ENCODE data around the gene GFOD1.

GFOD1 gene, protein sequence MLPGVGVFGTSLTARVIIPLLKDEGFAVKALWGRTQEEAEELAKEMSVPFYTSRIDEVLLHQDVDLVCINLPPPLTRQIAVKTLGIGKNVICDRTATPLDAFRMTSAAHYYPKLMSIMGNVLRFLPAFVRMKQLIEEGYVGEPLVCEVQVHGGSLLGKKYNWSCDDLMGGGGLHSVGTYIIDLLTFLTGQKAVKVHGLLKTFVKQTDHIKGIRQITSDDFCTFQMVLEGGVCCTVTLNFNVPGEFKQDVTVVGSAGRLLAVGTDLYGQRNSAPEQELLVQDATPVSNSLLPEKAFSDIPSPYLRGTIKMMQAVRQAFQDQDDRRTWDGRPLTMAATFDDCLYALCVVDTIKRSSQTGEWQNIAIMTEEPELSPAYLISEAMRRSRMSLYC

DNA sequence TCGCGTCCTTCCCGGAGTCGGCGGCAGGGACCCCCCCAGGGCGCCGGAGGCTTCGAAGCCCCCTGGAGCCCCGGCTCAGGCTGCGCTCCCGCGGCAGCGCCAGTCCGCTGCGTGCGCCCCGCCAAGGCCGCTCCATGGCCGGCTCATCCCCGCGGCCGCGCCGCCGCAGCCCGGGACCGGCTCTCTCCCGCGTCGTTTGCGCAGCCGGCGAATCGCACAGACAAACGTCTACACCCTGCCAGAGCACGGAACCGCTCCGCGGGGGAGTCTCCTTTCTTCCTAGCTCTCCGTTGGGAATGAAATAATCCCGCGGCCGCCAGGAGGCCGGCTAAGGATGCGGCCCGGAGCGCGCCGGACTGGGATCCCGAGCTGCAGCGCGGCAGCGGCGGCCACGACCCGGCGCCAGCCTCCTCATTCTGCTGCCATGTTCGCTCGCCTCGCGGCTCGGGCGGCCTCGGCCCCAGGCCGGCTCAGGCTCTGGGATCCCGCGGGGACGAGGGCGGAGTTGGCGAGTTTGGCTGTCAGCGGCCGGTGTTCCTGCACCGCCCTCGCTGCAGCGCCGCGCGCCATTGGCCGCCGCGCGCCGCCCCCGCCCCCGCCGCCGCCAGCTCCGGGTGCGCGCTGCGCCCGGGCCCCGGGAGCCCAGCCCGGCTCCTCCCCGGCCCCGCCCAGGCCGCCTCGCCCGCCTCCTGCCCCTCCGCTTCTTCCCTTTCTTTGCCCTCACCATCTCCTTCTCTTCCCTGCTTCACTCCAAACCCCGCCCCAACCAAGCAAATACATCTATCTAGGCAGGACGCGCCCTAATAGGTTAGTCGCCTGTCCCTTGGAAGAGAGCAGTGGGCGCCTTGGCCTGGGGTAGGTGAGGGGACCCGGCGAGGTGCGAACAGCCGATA, at the start of gene GFOD1:
Gene GFOD1 (minus strand): TSS at position 479 of the 893 bp plus-strand sequence. CDS start 710 bp downstream, outside the sequence.
- peak; percentile 69 for DNase-seq

DNA sequence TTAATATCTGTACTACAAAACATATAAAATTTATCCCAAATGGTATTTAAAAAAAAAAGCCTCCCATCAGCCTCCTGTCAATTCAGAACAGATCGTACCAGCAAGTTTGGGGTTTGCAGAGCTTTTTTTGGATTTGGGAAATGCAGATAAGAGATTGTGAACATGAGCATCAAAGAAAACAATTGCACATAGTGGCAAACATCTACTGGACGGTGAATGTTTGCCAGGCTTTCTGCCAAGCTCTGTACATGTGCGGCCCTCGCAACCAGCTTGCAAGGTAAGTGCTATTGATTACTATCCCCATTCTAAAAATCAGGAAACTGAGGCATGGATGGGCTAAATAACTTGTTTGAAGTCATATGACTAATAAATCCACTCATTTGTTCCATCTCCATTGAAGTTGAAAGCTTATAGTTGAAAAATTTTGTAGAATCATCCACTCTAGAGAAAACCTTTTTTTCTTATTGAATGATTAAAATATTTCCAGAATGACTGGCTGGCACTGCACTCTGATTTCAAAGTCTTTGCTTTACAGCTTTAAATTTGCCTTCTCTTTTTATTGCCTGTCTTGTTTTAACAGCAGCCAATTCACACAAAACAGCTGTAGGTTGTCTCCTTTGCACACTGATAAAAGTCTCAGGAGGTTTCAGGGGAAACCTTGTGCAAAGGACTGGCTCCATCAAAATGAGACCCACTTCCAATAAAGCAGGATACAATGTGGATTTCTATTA, 49.6 kb upstream of the GFOD1 start:
- no peak for DNase-seq

DNA sequence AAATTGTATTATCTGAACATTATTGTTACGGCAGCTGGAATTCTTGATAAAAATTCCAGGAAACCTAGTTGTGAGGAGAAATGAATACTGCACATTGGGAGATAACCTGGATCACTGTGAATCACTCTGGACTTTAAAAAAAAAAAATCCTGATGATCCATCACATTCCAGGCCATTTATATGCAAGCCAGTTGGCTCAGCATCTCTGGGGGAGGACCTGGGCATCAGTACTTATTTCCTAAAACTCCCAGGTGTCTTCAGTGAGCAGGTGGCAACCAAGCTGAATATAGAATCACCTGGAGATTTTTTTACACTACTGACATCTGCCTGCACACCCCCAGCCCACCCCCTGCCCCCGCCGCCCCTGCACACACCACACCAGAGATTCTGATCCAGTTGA, 47.9 kb upstream of the GFOD1 start:
- no peak for DNase-seq

- no peak for DNase-seq
Observed at GRCh38 chr6:13534536-13534935, 47.1 kb upstream of the GFOD1 start.

DNA sequence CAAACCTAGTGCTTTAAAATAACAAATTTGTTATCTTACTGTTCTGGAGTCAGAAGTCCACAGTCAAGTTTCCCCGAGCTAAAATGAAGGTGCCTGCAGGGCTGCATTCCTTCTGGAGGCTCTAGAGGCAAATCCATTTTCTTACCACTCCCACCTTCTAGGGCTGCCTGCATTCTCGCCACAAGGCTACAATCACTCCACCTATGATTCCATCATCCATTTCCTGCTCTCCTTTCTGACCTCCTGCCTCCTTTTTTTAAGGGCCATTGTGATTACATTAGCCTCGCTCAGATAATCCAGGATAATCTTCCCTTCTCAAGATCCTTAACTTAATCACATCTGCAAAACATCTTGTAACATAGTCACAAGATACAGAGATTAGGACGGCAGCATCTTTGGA, 44.6 kb upstream of the GFOD1 start:
- peak; percentile 92 for DNase-seq

GRCh38 chr6:13528777-13529343, 41.5 kb upstream of the GFOD1 start:
- DNase-seq = no peak

DNA sequence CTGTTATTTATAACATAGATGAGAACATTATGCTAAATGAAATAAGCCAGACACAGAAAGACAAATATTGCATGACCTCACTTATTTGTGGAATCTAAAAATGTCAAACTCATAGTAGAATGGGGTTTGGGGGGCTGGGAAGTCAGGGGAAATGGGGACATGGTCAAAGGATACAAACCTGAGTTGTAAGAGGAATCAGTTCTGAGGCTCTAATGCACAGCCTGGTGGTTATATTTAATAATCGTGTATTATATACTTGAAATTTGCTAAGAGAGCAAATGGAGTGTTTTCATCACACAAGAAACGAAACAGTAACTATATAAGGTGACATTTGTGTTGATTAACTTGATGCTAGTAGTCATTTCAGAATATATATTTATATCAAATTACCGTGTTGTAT, 40.8 kb upstream of the GFOD1 start:
- no peak for DNase-seq

- DNase-seq = no peak
Observed at GRCh38 chr6:13527671-13528056, 40.3 kb upstream of the GFOD1 start.

DNA sequence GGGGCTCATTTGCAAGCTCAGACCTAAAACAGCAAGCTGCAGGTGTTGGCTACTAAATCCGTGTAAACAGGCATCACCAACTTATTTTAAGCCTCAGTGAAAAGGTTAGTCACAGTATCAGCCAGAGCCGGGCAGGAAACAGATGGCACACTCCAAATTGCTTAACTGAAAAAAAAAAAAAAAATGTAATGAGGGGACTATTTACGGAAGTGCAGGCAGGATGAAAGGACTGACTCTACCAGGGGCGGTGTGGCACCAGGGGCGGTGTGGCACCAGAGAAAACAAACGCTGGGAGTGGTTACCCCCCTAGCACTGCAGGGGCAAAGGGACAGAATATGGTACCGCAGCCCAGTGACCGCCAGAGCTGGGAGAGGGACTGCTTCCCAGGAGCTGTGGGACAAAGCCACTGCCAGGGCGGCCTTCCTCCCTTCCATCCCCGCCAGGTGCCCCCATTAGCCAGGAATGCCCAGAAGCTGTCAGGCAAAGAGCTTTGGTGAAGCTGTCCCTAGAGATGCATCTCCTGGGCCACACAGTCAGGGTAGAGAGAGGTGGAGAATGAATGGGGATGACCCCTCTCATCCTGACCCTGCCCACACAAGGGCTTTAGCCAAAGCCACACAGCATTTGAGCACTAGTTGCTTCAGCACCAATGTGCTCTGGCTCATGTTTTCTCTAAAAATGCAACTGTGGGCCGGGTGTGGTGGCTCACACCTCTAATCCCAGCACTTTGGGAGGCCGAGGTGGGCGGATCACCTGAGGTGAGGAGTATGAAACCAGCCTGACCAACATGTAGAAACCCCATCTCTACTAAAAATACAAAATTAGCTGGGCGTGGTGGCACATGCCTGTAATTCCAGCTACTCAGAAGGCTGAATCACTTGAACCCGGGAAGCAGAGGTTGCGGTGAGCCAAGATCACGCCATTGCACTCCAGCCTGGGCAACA, 39.6 kb upstream of the GFOD1 start:
- peak; percentile 91 for DNase-seq

DNA sequence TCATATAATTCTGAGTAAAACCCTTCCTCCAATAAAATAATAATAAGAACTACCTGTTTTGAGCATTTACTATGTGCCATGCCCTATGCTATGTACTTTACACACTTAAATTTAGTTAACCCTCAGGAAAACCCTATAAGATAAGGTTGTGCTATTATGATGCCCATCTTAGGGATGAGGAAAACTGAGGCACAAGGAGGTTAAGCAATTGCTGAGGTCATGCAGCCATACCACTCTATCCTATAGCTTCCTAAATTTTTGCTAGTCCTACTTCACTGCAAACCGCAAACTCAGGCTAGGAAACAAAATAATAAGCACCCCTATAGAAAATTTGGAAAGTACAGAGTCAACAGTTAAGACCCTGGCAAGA, 38.9 kb upstream of the GFOD1 start:
- no peak for DNase-seq

- DNase-seq = peak; percentile 46
Observed at GRCh38 chr6:13524801-13525508, 37.6 kb upstream of the GFOD1 start.

GRCh38 chr6:13523826-13524622, 36.6 kb upstream of the GFOD1 start:
- DNase-seq = no peak

GRCh38 chr6:13522656-13523055, 35.3 kb upstream of the GFOD1 start:
- DNase-seq = no peak

DNA sequence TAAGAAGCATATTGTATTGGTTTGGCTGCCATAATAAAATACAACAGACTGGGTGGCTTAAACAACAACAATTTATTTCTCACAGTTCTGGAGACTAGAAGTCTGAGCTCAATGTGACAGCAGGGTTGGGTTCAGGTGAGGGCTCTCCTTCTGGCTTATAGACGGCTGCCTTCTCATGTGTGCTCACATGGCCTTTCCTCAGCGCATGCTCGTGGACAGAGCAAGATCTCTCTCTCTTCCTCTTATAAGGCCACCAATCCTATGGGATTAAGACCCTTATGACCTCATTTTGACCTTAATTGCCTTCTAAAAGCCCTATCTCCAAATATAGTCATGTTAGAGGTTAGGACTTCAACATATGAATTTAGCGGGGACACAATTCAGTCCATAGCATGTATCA, 32.4 kb upstream of the GFOD1 start:
- no peak for DNase-seq

DNA sequence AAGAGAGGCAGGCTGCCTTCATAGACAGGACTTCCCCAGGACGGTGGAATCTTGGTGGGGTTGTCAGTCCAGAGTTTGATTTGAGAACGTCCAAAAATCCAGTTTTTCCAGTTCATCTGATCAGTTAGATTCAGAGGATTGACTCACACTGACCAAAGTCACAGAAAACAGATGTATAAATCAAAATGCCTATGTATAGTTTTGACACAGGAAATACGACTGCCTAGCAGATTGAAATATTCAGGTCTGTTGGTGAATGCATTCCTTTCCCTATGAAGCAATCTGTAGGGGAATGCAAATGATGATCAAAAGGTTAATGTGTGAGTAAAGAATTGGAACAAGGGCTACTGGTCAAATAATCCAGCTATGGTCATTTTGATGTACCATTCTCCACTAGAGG, 29.7 kb upstream of the GFOD1 start:
- no peak for DNase-seq

- DNase-seq = no peak
Observed at GRCh38 chr6:13515912-13516311, 28.5 kb upstream of the GFOD1 start.

- DNase-seq = no peak
Observed at GRCh38 chr6:13513626-13514502, 26.5 kb upstream of the GFOD1 start.

DNA sequence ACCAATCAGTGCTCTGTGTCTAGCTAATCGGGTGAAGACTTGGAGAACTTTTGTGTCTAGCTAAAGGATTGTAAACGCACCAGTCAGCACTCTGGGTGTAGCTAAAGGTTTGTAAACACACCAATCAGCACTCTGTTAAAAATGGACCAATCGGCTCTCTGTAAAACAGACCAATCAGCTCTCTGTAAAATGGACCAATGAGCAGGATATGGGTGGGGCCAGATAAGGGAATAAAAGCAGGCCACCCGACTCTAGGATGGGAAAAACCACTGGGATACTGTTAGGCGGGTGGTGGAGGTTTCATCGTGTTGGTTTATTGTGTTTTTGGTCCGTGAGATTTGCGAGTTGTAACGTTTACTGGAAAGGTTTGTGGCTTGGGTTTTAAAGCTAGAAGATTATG, 25.5 kb upstream of the GFOD1 start:
- no peak for DNase-seq
